ENCODE results near the gene PDE11A. TPM values are rescaled to one million over a fixed set of nuclear protein-coding genes. Genes with fewer than 3 reads are reported as not detected.

Gene PDE11A
- total and polyA plus RNA-seq, 4 donors: 1.0 to 5.9 (median 1.7) TPM

DNA sequence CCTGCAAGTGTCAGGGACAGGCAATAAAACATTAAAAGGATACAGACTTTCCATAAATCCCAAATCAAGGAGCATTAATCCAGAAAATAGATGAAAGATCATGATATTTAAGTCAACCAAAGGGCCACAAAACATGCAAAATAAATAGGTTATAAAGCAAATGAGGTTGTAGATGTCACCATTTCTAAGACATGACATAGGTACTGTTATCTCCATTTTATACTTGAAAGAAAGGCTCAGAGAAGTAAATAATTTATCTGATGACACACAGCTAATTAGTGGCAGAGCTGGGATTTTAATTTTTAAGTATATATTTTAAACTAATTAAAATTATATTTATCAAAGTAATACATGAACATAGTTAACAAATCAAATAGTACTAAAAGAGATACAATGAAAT, 378.2 kb downstream of the PDE11A start:
- Histone ChIP-seq H3K9ac (ENCODE audit: low read depth in 1 of 2, low read length in 2 of 2) (no peak overlapping the region), H3K9me3 (ENCODE audit: control insufficient read depth in 4 of 4, low read length in 3 of 4) (no peaks in the 10 kb centered on the region), H3K36me3 (ENCODE audit: control insufficient read depth in 4 of 4, insufficient read depth in 3 of 4, low read depth in 1 of 4, low read length in 3 of 4) (no peaks in the 10 kb centered on the region), H3K27me3 (ENCODE audit: control insufficient read depth in 4 of 4, insufficient read depth in 4 of 4, low read length in 3 of 4) (no peaks in the 10 kb centered on the region), H3K4me1 (ENCODE audit: control insufficient read depth in 4 of 4, insufficient read depth in 4 of 4, low read length in 3 of 4) (peaks cover 1 to 23% (median 16%) of the 10 kb centered on the region in 4 donors), H3K4me3 (ENCODE audit: low read depth in 1 of 3, low read length in 3 of 3) (no peak overlapping the region), H3K27ac (ENCODE audit: low read depth in 1 of 2, low read length in 2 of 2) (no peak overlapping the region)
- DNase-seq (ENCODE audit: low spot score): no peak
- TF ChIP-seq FOXA1 (IDR thresholded peaks at IDR 0.05) (no peak), SP1 (IDR thresholded peaks at IDR 0.05) (no peak), HNF4G (IDR thresholded peaks at IDR 0.05) (no peak), RXRA (IDR thresholded peaks at IDR 0.05) (no peak), HNF4A (conservative IDR thresholded peaks at IDR 0.05) (no peak), EGR1 (IDR thresholded peaks at IDR 0.05; ENCODE audit: low read depth in 2 of 2) (no peak), FOXA2 (IDR thresholded peaks at IDR 0.05) (no peak), TAF1 (conservative IDR thresholded peaks at IDR 0.05) (no peak), YY1 (IDR thresholded peaks at IDR 0.05) (no peak)
- TF ChIP-seq, protein P1, sequence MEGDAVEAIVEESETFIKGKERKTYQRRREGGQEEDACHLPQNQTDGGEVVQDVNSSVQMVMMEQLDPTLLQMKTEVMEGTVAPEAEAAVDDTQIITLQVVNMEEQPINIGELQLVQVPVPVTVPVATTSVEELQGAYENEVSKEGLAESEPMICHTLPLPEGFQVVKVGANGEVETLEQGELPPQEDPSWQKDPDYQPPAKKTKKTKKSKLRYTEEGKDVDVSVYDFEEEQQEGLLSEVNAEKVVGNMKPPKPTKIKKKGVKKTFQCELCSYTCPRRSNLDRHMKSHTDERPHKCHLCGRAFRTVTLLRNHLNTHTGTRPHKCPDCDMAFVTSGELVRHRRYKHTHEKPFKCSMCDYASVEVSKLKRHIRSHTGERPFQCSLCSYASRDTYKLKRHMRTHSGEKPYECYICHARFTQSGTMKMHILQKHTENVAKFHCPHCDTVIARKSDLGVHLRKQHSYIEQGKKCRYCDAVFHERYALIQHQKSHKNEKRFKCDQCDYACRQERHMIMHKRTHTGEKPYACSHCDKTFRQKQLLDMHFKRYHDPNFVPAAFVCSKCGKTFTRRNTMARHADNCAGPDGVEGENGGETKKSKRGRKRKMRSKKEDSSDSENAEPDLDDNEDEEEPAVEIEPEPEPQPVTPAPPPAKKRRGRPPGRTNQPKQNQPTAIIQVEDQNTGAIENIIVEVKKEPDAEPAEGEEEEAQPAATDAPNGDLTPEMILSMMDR (IDR thresholded peaks at IDR 0.05; ENCODE audit: low read depth, low read length, missing input control): no peak
- TF ChIP-seq, protein P2, sequence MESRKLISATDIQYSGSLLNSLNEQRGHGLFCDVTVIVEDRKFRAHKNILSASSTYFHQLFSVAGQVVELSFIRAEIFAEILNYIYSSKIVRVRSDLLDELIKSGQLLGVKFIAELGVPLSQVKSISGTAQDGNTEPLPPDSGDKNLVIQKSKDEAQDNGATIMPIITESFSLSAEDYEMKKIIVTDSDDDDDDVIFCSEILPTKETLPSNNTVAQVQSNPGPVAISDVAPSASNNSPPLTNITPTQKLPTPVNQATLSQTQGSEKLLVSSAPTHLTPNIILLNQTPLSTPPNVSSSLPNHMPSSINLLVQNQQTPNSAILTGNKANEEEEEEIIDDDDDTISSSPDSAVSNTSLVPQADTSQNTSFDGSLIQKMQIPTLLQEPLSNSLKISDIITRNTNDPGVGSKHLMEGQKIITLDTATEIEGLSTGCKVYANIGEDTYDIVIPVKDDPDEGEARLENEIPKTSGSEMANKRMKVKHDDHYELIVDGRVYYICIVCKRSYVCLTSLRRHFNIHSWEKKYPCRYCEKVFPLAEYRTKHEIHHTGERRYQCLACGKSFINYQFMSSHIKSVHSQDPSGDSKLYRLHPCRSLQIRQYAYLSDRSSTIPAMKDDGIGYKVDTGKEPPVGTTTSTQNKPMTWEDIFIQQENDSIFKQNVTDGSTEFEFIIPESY (IDR thresholded peaks at IDR 0.05): no peak
- TF ChIP-seq, protein P3, sequence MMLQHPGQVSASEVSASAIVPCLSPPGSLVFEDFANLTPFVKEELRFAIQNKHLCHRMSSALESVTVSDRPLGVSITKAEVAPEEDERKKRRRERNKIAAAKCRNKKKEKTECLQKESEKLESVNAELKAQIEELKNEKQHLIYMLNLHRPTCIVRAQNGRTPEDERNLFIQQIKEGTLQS (IDR thresholded peaks at IDR 0.05): no peak

DNA sequence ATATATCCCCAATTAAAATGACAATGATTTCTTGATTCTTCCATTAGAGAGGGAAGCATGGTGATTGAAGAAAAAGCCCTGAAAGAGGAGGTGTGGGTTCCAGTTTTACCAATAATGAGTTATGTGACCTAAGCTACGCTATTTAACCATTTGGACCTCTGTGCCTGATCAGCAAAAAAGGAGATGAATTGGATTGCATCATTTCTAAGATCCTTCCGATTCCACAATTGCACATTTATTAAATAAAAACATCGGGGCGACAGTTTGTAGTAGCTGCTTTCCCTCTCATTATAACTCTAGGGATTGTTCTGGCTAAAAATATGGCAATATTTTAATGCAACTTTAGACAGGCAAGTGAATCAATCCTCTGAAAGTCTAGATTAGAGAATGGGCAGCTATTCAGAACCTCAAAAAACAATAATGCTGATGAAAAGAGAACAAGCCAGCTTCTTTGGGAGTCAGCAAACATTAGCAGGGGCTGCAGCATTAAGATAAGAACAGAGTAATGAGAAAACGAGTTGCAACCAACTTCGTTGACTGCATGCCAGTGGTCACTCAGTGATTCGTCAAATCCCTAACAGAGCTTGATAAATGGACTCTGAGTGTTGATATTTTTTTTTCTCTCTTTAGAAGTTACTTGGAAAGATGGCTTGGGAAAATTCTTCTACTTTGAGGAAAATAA, 378.8 kb downstream of the PDE11A start:
- TF ChIP-seq EGR1 (IDR thresholded peaks at IDR 0.05; ENCODE audit: low read depth in 2 of 2): no peak
- TF ChIP-seq, protein P3 (IDR thresholded peaks at IDR 0.05): peak; percentile 20
- no peaks in the 10 kb centered on the region for H3K36me3 ChIP-seq (ENCODE audit: control insufficient read depth in 4 of 4, insufficient read depth in 3 of 4, low read depth in 1 of 4, low read length in 3 of 4)
- H3K9me3 ChIP-seq (ENCODE audit: control insufficient read depth in 4 of 4, low read length in 3 of 4): no peaks in the 10 kb centered on the region
- no peak overlapping the region for H3K27ac ChIP-seq (ENCODE audit: low read depth in 1 of 2, low read length in 2 of 2)
- no peak for DNase-seq (ENCODE audit: low spot score)
- WGBS: 39% methylated on average over 7 of the region's 7 CpGs
- H3K4me3 ChIP-seq (ENCODE audit: low read depth in 1 of 3, low read length in 3 of 3): no peak overlapping the region
- no peak overlapping the region for H3K9ac ChIP-seq (ENCODE audit: low read depth in 1 of 2, low read length in 2 of 2)
- H3K27me3 ChIP-seq (ENCODE audit: control insufficient read depth in 4 of 4, insufficient read depth in 4 of 4, low read length in 3 of 4): no peaks in the 10 kb centered on the region
- H3K4me1 ChIP-seq (ENCODE audit: control insufficient read depth in 4 of 4, insufficient read depth in 4 of 4, low read length in 3 of 4): peaks cover 1 to 25% (median 16%) of the 10 kb centered on the region in 4 donors

DNA sequence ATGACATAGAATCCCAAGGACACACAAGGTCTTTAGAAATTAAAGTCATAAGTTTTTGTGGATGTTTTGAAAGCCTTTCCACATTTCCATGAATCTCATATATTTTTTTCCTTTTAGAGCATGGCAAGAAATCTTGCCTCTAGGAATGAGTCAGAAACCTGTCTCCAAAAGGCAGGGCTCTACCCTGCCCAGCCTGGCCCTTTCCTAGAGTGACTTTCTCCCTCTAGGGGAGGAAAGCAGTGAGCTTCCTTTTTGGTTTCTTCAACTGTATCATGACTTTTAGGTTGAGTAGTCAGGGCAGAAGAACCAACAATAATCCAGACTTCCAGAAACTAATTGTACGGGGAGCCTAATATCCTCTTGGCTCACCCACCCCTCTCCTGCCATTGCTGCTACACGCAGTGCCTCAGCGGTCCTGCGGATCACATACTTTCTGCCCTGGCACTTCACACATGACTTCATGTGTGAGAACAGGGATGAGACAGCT, 379.8 kb downstream of the PDE11A start:
- Histone ChIP-seq H3K27ac (ENCODE audit: low read depth in 1 of 2, low read length in 2 of 2) (peak overlapping the region; percentile 36 to 73), H3K4me1 (ENCODE audit: control insufficient read depth in 4 of 4, insufficient read depth in 4 of 4, low read length in 3 of 4) (peaks cover 1 to 25% (median 16%) of the 10 kb centered on the region in 4 donors), H3K4me3 (ENCODE audit: low read depth in 1 of 3, low read length in 3 of 3) (no peak overlapping the region), H3K9me3 (ENCODE audit: control insufficient read depth in 4 of 4, low read length in 3 of 4) (no peaks in the 10 kb centered on the region), H3K27me3 (ENCODE audit: control insufficient read depth in 4 of 4, insufficient read depth in 4 of 4, low read length in 3 of 4) (no peaks in the 10 kb centered on the region), H3K9ac (ENCODE audit: low read depth in 1 of 2, low read length in 2 of 2) (no peak overlapping the region), H3K36me3 (ENCODE audit: control insufficient read depth in 4 of 4, insufficient read depth in 3 of 4, low read depth in 1 of 4, low read length in 3 of 4) (no peaks in the 10 kb centered on the region)
- TF ChIP-seq, protein P4, sequence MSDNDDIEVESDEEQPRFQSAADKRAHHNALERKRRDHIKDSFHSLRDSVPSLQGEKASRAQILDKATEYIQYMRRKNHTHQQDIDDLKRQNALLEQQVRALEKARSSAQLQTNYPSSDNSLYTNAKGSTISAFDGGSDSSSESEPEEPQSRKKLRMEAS (IDR thresholded peaks at IDR 0.05): no peak
- peak in 1 of 2 donors; percentile 33 for TF ChIP-seq RAD21 (IDR thresholded peaks at IDR 0.05)
- TF ChIP-seq, protein P5, sequence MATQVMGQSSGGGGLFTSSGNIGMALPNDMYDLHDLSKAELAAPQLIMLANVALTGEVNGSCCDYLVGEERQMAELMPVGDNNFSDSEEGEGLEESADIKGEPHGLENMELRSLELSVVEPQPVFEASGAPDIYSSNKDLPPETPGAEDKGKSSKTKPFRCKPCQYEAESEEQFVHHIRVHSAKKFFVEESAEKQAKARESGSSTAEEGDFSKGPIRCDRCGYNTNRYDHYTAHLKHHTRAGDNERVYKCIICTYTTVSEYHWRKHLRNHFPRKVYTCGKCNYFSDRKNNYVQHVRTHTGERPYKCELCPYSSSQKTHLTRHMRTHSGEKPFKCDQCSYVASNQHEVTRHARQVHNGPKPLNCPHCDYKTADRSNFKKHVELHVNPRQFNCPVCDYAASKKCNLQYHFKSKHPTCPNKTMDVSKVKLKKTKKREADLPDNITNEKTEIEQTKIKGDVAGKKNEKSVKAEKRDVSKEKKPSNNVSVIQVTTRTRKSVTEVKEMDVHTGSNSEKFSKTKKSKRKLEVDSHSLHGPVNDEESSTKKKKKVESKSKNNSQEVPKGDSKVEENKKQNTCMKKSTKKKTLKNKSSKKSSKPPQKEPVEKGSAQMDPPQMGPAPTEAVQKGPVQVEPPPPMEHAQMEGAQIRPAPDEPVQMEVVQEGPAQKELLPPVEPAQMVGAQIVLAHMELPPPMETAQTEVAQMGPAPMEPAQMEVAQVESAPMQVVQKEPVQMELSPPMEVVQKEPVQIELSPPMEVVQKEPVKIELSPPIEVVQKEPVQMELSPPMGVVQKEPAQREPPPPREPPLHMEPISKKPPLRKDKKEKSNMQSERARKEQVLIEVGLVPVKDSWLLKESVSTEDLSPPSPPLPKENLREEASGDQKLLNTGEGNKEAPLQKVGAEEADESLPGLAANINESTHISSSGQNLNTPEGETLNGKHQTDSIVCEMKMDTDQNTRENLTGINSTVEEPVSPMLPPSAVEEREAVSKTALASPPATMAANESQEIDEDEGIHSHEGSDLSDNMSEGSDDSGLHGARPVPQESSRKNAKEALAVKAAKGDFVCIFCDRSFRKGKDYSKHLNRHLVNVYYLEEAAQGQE (IDR thresholded peaks at IDR 0.05): no peak
- TF ChIP-seq JUND (IDR thresholded peaks at IDR 0.05): peak; percentile 25 to 55
- TF ChIP-seq HNF4A (conservative IDR thresholded peaks at IDR 0.05): no peak
- TF ChIP-seq TAF1 (conservative IDR thresholded peaks at IDR 0.05): no peak
- TF ChIP-seq SP1 (IDR thresholded peaks at IDR 0.05): no peak
- TF ChIP-seq EGR1 (IDR thresholded peaks at IDR 0.05; ENCODE audit: low read depth in 2 of 2): no peak
- TF ChIP-seq, protein P2 (IDR thresholded peaks at IDR 0.05): no peak
- TF ChIP-seq HNF4G (IDR thresholded peaks at IDR 0.05): no peak
- TF ChIP-seq RXRA (IDR thresholded peaks at IDR 0.05): no peak
- 89% methylated on average over 4 of the region's 4 CpGs for WGBS
- no peak for DNase-seq (ENCODE audit: low spot score)
